Stimulated activated CD8-positive, alpha-beta memory T cell treated with anti-CD3 and anti-CD28 coated beads, Interleukin-2, amount 100 ng/mL, for 1 hour (primary cell): ENCODE results near the gene SORCS2.

Source experiments
- DNase-seq, 2 donors: peaks; one replicate each; pipeline ENCODE4 v3.0.0-alpha.2; 2020; ENCODE audit warnings: low read depth in 2 of 2

Gene SORCS2

GRCh38 chr4:7635445-7636239 is 443.3 kb downstream of the SORCS2 start:
- DNase-seq, result no peak

GRCh38 chr4:7636240-7636508 is 443.8 kb downstream of the SORCS2 start:
- no peak for DNase-seq

- no peak for DNase-seq
Measured at GRCh38 chr4:7637139-7637538, 444.8 kb downstream of the SORCS2 start.

GRCh38 chr4:7637971-7638370 is 445.6 kb downstream of the SORCS2 start:
- DNase-seq, result no peak

- DNase-seq, result no peak
Measured at GRCh38 chr4:7638489-7638888, 446.2 kb downstream of the SORCS2 start.

- no peak for DNase-seq
Measured at GRCh38 chr4:7638984-7639789, 446.8 kb downstream of the SORCS2 start.

- no peak for DNase-seq
Measured at GRCh38 chr4:7640136-7640535, 447.8 kb downstream of the SORCS2 start.

GRCh38 chr4:7641712-7642111 is 449.4 kb downstream of the SORCS2 start:
- no peak for DNase-seq

- no peak for DNase-seq
Measured at GRCh38 chr4:7642741-7643458, 450.6 kb downstream of the SORCS2 start.

- DNase-seq, result no peak
Measured at GRCh38 chr4:7645158-7645557, 452.8 kb downstream of the SORCS2 start.

GRCh38 chr4:7645956-7646355 is 453.6 kb downstream of the SORCS2 start:
- no peak for DNase-seq

- DNase-seq, result no peak
Measured at GRCh38 chr4:7646384-7647061, 454.2 kb downstream of the SORCS2 start.

GRCh38 chr4:7647186-7647585 is 454.8 kb downstream of the SORCS2 start:
- no peak for DNase-seq

GRCh38 chr4:7647600-7648543 is 455.5 kb downstream of the SORCS2 start:
- no peak for DNase-seq

GRCh38 chr4:7648544-7649395 is 456.4 kb downstream of the SORCS2 start:
- no peak for DNase-seq

- no peak for DNase-seq
Measured at GRCh38 chr4:7649411-7649740, 457.0 kb downstream of the SORCS2 start.

- peak; percentile 30 to 32 for DNase-seq
Measured at GRCh38 chr4:7649741-7650531, 457.6 kb downstream of the SORCS2 start.

GRCh38 chr4:7650606-7651385 is 458.5 kb downstream of the SORCS2 start:
- DNase-seq, result no peak
